ENCODE measurements around the gene AGXT2.
"Not testable (repeated sequence)": the region's sequence is repeated elsewhere in the genome, so short reads cannot be mapped to it uniquely, and the experiment has no call there.

Gene AGXT2

DNA sequence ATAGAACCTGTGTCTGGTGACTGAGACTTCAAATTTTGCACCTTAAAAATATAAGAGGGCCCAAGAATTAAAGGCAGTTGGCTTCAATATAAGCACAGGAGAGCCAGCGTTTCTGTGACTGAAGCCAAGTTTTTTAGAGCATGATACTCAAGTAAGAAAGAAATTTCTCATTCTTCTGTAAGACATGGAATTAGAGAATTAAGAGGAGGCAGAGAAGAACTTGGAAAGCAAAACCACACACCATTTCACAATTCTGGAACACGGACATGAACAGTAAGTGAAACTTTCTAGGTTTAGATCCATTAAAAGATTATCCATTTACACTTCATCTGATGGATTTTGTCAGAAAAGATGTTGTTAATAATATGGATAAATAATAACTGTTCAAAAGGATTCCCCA is 8.9 kb upstream of the AGXT2 start:
- DNase-seq (ENCODE audit: extremely low read depth in 1 of 2, low read depth in 1 of 2), result no peak

DNA sequence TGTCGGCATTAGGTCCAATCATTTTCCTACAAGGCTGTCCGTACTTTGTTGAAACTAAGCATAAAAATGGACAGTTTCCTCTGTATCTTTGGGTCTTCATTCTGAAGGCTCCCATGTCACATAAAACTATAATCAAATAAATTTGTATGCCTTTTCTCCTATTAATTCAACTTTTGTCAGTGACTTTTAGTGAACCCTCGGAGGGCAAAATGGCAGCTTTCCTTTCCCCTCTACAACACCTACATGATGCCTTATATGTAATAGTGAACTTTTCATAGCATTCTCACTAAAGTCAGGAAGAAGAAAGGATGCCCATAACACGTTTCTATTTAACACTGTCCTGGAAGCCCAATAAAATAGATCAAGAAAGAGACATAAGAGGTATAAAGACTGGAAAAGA is 5.1 kb upstream of the AGXT2 start:
- no peak for DNase-seq (ENCODE audit: extremely low read depth in 1 of 2, low read depth in 1 of 2)

DNA sequence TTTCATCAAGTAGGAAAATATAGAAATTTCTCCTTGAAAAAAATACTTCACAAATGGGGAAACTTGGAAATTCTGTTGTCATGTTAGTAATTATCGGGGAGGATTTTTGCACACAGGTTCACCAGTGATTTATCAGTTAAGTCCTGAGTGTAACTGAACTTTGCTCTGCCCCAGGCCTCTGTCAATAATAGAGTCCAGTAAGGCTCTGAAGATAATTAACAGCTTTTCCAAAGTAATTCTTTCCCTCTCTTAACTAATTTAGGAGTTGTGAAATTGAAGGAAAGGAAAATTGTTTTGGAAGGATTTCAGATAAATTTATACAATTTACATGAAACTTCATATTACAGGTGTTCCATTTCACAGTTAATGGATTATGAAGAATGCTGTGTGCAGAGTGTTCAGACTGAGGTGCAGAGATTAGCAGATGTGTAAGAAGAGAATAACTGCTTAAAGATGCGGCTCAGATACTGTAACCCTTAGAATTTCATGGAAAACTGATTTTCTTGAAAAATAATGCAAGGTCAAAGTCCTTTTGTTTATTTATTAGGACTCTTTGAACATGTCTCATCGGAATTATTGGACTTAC is 2.9 kb upstream of the AGXT2 start:
- DNase-seq (ENCODE audit: extremely low read depth in 1 of 2, low read depth in 1 of 2), result no peak

DNA sequence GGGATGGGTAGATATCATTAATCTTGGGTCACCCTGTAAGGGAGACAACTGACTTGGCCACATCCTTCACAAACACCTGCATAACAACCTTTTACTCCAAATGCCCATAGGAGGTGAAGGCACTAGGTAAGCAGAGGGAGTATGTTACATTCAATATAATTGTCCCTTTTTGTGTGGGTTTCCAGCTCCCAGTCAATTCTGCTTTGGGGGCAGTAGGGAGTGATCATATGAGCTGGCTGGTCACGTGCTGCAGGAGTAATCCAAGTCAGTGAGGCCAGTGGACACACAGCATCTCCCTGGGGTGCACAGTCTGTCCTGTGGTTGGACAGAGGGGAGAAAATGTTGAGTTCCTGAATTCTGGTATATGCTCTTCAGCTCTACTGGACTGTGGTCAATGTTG is 1.2 kb upstream of the AGXT2 start:
- DNase-seq (ENCODE audit: extremely low read depth in 1 of 2, low read depth in 1 of 2), result no peak

DNA sequence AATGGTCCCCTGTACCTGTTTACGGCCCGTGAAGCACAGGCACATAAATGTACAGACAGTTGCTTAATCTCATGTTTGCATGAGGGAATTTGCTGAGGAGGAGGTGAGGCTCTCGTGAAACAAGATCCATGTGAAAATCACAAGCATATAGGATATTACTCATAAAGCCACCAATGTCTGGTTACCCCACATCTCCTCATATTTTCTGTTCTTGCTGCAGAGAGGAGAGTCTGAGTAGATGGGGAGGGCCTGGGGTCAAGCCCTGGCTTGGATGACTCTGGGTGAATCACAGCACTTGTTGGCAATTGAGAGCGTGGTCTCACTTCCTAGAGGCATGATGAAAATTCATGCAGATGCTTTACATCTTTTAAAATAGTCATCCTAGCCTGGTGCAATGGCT is 975 bp downstream of the AGXT2 start:
- DNase-seq (ENCODE audit: extremely low read depth in 1 of 2, low read depth in 1 of 2), result no peak

DNA sequence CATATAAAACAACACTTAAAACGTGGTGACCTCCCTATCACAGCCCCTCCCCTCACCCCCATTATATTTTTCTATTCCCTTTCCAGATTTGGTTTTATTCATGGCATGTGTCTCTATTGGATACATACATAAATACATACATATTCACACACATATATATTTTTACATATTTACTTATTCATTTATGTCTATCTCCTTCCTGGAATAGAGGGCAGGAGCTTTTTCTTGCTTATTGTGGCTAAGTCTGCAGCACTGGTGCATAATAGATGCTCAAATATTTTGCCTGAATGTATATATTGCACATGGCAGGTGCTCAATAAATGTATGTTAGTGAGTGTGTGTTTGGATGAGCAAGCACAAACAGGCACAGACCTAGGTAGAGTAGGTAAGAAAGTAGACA is 2.5 kb downstream of the AGXT2 start:
- no peak for DNase-seq (ENCODE audit: extremely low read depth in 1 of 2, low read depth in 1 of 2)

DNA sequence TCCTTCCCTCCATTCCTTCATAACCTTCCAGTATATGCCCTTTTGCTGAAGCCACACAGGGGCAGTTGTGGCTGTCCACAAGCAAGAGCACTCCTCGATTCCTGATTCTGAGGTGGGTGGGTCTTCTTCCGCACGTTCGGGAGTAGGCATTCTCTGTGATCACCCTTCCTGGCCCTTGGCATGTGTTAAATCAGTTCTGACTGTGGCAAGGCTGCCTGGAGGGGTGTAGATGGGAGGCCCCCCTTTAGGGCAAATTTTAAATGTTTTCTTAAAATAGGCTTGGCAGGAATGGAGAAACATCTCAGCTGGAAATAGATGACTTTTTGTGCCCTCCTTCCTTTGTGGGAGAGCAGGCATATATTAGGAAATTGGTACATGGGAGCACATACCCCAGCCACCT is 3.1 kb downstream of the AGXT2 start:
- DNase-seq (ENCODE audit: extremely low read depth in 1 of 2, low read depth in 1 of 2), result no peak

DNA sequence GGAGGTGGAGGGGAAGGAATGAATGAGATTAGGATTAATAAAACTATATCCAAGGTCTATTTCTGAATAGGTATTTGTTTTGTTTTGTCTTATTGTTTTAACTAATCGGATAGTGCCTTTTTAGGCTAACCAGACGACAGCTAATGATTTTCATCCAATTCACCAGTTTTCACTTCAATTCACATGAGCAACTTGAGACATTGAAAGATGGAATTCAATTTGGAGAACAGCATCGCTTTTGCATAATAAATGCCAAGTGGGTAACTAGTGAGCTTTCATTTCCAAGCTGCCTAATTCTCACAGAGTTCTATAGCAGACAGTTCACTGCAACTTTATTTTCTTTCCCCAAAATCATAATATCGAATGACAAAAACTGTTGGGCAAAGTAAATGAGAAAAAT is 5.0 kb downstream of the AGXT2 start:
- no peak for DNase-seq (ENCODE audit: extremely low read depth in 1 of 2, low read depth in 1 of 2)

DNA sequence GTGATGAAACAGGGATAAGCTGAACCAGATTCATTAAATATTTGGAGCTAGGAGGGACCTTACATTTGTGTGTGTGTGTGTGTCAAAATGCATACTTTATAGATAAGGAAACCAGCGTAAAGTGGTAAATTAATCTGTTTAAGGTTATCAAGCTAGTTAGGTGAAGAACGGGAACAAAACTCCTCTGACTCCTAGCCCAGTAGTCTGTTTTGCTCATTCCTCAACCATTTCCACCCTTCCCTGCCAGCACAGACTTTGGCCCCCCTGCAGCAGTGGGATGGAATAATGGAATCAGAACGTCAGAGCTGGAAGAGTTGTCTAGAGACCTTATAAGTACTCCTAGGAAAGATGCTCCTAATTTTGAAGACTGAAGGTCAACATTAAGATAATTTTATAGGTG is 6.5 kb downstream of the AGXT2 start:
- DNase-seq (ENCODE audit: extremely low read depth in 1 of 2, low read depth in 1 of 2), result no peak

DNA sequence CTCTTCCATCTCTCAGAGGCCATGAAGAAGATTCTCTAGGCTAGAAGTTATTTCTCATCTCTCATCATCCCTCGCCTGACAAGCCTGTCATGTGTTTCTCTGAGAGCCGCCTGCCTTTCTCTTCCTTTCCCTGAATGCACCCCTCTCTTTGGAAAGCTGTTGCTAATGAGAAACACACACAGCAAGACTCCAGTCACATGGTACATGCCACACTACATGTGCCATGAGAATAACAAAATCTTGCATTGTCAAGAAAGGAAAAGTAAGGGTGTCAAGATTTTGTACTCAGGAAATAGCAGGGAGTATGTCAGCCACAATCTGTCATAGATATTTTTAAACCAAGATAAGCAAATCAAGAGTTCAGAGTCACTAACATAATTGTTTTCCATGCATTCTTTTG is 8.9 kb downstream of the AGXT2 start:
- no peak for DNase-seq (ENCODE audit: extremely low read depth in 1 of 2, low read depth in 1 of 2)

DNA sequence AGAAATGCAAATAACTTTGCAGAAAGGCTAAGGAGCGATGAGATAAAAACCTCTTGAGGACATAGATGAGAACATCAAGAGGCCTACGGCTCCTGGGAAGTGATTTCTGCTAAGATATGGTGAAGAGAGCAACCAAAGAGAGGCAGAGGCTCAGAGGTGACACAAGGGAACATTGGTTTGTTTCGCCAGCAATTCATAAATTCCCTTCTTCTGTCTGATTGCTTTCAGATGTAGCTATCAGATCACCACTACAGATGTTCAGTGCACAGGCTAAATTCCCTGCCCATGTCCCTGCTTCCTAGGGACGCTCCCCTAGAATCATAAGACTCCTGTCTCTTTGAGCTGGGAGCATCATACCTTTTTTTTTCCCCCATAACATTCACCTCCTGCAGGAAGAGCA is 11.2 kb downstream of the AGXT2 start:
- DNase-seq (ENCODE audit: extremely low read depth in 1 of 2, low read depth in 1 of 2), result no peak

DNA sequence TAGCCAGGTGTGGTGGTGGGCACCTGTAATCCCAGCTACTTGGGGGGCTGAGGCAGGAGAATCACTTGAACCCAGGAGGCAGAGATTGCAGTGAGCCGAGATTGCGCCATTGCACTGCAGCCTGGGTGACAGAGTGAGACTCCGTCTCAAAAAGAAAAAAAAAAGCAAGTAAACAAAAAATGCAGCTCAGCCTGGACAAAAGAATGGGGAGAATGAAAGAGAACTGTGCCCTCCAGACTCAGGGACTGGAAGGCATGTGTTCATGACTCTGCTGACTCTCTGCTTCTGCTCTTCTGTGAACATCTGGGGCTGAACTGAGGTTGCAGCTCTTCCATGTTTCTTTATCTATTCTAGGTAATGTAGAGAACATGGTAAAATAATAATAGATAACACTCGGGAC is 11.8 kb downstream of the AGXT2 start:
- DNase-seq (ENCODE audit: extremely low read depth in 1 of 2, low read depth in 1 of 2), result not testable (repeated sequence)

DNA sequence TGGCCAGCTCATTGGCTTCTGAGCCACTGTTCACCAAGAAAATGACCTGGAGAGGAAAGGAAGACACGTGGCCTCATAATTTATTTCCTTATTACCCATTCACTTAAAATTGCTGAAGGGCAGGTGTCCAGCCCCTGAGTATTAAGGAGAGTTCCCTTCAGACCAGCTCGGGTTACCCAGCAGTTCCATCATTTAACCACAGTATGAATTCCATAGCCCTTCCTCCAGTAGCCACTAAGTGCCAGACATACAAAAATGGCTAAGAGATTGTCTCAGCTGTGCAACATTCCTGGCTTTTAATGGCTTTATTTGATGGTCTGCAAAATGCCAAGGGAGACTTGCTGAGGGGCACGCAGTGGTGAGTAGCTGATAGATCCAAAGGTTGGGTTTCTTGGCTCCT is 12.5 kb downstream of the AGXT2 start:
- DNase-seq (ENCODE audit: extremely low read depth in 1 of 2, low read depth in 1 of 2), result no peak

DNA sequence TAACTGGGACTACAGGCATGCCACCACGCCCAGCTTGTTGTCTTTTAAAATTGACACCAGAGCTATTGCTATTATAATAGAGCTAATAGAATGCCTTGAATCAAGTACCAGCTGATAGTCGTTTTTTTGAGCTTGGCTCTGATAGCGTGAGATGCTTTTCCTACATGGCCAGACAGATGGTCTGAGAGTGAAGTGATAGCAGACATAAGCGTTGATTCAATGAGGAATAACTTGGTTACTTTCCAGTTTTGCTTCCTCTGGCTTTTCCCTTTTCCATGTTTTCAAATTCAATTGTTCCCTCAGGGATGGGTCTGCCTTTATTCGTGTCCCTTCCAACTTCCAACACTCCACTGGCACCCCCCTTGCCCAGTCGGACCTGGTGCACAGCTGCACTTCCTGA is 15.4 kb downstream of the AGXT2 start:
- DNase-seq (ENCODE audit: extremely low read depth in 1 of 2, low read depth in 1 of 2), result no peak

DNA sequence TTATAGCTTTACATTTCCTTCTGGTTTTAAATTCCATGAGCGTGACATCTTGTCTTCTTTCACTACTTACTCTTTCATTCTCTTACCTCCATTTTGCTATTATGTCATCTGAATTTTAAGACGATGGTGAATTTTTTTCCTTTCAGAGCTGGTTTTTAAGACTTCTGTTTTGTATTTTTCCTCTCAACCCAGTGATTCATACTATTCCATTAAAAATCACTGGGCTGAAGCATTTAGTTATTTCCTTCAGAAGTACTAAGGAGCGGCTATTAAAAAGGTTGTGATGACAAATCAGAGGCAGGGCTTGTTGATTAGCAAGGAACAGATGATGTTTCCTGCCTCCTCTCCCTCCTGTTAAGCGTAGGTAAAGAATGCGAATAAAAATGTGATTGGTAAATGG is 16.5 kb downstream of the AGXT2 start:
- no peak for DNase-seq (ENCODE audit: extremely low read depth in 1 of 2, low read depth in 1 of 2)

DNA sequence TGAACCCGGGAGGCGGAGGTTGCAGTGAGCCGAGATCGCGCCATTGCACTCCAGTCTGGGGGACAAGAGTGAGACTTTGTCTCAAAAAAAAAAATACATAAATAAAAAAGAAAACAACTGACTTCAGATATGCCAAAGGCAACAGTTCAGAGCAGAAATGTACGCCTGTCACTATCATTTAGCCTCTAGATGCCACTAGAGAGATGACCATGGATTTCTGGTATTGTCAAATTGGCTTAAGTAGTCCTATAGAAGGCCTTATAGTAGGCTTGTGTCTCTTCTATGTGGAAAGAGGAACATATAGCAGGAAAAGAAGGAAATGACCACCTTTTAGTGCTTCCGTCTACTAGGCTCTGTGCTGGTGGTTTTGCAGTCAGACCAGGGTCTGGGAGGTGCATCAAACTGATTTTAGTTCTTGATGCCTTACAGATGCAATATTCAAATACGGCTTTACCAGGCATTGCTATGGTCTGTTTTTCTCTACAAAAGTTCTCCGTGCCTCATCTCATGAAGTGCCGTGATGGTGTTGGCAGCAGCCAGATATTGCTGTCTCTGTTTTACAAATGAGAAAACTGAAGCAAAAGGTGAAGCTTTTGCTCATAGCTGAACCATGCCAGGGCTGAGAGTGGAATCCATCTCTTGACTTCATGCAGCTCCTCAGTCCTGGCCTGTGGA is 17.2 kb downstream of the AGXT2 start:
- DNase-seq (ENCODE audit: extremely low read depth in 1 of 2, low read depth in 1 of 2), result no peak

DNA sequence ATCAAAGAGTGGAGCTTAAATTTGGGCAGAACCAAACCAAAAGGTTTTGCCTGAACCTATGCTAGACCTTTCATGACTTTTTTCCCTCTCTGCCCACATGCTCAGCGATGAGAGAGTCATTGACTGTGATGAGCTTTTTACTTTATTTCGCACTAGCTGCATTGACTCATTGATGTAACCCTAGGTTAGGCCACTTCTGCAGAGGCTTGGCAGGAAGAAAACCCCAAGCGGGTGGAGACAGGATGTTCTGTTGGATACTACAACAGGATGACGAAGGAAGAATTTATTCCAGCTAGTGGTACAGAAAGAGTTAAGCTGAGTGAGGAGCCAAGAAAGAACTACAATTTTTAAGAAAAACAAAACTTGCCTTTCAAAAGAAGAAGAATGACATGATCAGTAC is 18.4 kb downstream of the AGXT2 start:
- DNase-seq (ENCODE audit: extremely low read depth in 1 of 2, low read depth in 1 of 2), result no peak

DNA sequence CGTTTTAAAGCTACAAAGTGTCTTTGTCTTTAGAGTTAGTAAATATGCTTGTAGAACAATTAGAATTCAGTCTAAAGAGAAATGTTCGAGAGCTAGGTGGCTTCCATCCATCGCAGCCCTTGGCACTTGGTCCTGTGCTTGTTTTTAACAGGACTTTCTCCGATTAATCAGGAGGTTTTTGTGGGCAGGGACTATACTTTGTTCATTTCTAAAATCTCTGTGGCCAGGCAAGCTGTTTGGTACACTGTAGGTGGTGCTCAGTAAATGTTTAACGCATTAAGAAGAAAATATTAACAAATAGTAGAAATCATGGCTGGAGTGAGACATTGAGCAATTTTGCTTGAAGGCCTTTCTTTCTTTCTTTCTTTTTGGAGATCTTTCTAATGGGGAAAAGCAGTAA is 20.8 kb downstream of the AGXT2 start:
- no peak for DNase-seq (ENCODE audit: extremely low read depth in 1 of 2, low read depth in 1 of 2)

DNA sequence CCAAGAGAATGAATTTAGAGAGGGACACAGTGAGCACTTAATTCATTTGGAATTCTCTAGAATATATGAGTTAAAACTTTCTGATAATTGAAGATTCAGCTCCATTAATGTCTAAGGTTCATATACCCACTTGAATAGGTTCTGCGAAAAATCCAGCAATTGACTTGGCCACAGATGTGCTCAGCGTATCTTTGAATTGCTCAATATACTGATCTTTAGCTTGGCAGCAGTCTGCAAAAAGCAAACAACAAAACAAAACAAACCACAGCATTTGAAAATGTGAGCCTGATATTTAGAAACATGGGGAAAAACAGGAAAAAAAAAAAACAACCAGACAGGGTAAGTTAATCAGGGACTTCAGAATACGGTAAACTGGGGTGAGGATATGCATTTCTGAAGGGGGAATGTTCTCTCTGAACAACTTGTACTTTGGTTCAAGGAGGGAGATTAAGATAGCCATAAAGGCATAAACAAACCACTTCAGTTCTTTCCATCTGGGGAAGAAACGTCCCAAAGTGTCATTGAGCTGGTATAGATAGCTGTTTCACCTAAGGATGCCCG is 21.4 kb downstream of the AGXT2 start:
- no peak for DNase-seq (ENCODE audit: extremely low read depth in 1 of 2, low read depth in 1 of 2)

DNA sequence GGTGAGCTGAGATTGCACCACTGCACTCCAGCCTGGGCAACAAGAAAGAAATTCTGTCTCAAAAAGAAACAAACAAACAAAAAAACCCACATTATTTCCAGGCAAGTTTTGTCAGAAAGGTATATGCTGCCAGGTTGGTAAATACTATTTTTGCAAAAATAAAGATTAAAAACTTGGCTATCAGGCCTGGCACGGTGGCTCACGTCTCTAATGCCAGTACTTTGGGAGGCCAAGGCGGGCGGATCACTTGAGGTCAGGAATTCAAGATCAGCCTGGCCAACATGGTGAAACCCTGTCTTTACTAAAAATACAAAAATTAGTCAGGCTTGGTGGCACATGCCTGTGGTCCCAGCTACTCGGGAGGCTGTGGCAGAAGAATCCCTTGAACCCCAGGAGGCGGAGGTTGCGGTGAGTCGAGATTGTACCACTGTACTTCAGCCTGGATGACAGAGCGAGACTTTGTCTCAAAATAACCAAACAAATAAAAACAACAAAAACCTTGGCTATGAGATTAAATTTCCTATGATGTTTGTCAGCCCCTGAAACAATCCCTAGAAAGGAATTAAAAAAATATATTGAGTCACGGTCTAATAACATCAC is 22.7 kb downstream of the AGXT2 start:
- DNase-seq (ENCODE audit: extremely low read depth in 1 of 2, low read depth in 1 of 2), result no peak

DNA sequence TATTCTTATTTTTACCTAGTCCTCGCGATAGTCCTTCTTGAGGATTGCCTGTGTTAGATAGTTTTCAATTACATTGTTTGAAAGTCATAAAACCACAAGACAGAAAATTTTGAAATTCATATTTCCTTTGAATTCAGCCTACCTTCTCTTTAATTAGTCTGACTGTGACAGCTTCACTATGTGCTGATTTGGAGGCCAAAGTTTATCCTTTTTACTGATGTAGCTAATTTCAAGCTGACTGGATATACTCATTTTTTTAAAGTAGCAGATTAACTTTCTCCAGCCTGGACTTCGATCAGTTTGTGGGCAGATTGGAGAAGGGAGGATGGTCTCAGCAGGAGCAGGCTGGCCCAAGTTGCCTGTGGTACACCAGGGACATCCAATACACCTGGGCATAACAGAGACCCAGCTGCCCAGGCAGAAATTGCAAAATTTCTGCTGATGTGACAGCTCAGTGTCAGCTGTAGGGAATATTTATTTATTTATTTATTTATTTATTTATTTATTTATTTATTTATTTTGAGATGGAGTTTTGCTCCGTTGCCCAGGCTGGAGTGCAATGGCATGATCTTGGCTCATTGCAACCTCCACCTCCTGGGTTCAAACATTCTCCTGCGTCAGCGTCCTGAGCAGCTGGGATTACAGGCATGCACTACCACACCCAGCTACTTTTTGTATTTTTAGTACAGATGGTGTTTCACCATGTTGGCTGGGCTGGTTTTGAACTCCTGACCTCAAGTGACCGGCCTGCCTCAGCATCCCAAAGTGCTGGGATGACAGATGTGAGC is 24.2 kb downstream of the AGXT2 start:
- no peak for DNase-seq (ENCODE audit: extremely low read depth in 1 of 2, low read depth in 1 of 2)
